ENCODE data around the gene FAM43A. TPM values are rescaled to one million over a fixed set of nuclear protein-coding genes. Genes with fewer than 3 reads are reported as not detected.

Gene FAM43A
- total and polyA plus RNA-seq, 9 of the 15 experiments (the other 6 are each of a cell fraction or from before 2014, with no cell fraction given), result 0.03 to 1.2 (median 0.21) TPM

GRCh38 chr3:194687638-194688199 is 2.0 kb downstream of the FAM43A start:
- no peaks in the 10 kb centered on the region for H3K36me3 ChIP-seq (ENCODE audit: control insufficient read depth, insufficient read depth, low read length)
- WGBS (ENCODE audit: insufficient coverage, low coverage, missing lambda C conversion rate), result 88% methylated on average over 25 of the region's 57 CpGs
- no peak for FAIRE-seq
- no peak overlapping the region for H3K4me2 ChIP-seq (ENCODE audit: insufficient read depth, low read length)
- intact Hi-C loops (cut with micrococcal nuclease), result loop anchor here (10.0 kb wide), 1 partner anchor 267 kb away; no protein-coding TSS in a partner anchor
- H3K27me3 ChIP-seq (ENCODE audit: control insufficient read depth in 2 of 2, insufficient read depth in 2 of 2, low read length in 2 of 2), result peaks cover 0 to 34% of the 10 kb centered on the region in 2 experiments; a peak in 3 of 5 replicates
- peaks cover 5 to 23% of the 10 kb centered on the region in 2 experiments for H3K4me1 ChIP-seq (replicated peaks in 1 of 2; ENCODE audit: control insufficient read depth in 2 of 2, insufficient read depth in 2 of 2, low read length in 2 of 2)
- ATAC-seq, result no peak
- ChIA-PET CTCF (ENCODE audit: low intra/inter-chr PET ratio) (no interaction called here), POLR2A (interaction anchor here (0.6 kb wide), 1 partner anchor 67 kb away, joined by 3 read pairs; no protein-coding TSS in a partner anchor)
- in situ Hi-C loops (cut with MboI), result loop anchor here (10.0 kb wide), 2 partner anchors 417 to 837 kb away; no protein-coding TSS in a partner anchor
- no peaks in the 10 kb centered on the region for H3K9me1 ChIP-seq (ENCODE audit: control insufficient read depth, insufficient read depth, low read length)
- no peak for DNase-seq (ENCODE audit: extremely low read depth in 1 of 4, low spot score in 3 of 4)
- no peaks in the 10 kb centered on the region for H4K20me1 ChIP-seq (replicated peaks; ENCODE audit: control insufficient read depth, insufficient read depth, low read length)
- no peak overlapping the region for H3K27ac ChIP-seq (ENCODE audit: extremely low read depth, low read depth, low read length)
- no peak overlapping the region for H3K9ac ChIP-seq (ENCODE audit: insufficient read depth in 1 of 2, low read depth in 2 of 2, low read length in 2 of 2)
- no peaks in the 10 kb centered on the region for H3K9me3 ChIP-seq (replicated peaks; ENCODE audit: control insufficient read depth, insufficient read depth, low read depth, low read length)
- H3K79me2 ChIP-seq (ENCODE audit: control insufficient read depth, insufficient read depth, low read length), result no peaks in the 10 kb centered on the region
- H2AFZ ChIP-seq (ENCODE audit: low read depth, low read length), result no peak overlapping the region
- BruUV-seq (replicated peaks), result no TSS peak
- TF ChIP-seq ZBTB7A (IDR thresholded peaks at IDR 0.05; ENCODE audit: borderline replicate concordance, control insufficient read depth, low read depth, low read length), result no peak
- TF ChIP-seq, protein P1, sequence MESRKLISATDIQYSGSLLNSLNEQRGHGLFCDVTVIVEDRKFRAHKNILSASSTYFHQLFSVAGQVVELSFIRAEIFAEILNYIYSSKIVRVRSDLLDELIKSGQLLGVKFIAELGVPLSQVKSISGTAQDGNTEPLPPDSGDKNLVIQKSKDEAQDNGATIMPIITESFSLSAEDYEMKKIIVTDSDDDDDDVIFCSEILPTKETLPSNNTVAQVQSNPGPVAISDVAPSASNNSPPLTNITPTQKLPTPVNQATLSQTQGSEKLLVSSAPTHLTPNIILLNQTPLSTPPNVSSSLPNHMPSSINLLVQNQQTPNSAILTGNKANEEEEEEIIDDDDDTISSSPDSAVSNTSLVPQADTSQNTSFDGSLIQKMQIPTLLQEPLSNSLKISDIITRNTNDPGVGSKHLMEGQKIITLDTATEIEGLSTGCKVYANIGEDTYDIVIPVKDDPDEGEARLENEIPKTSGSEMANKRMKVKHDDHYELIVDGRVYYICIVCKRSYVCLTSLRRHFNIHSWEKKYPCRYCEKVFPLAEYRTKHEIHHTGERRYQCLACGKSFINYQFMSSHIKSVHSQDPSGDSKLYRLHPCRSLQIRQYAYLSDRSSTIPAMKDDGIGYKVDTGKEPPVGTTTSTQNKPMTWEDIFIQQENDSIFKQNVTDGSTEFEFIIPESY (CRISPR knock-in tag; IDR thresholded peaks at IDR 0.05), result peak; percentile 77; the same call in 1 of the 2 replicates
- no peak overlapping the region for H3K4me3 ChIP-seq

Measured in K562 (cell line).